Measurements from ENCODE around the gene ACVRL1. TPM values are rescaled to one million over a fixed set of nuclear protein-coding genes. Genes with fewer than 3 reads are reported as not detected.

Gene ACVRL1
- total RNA-seq, 3 donors from 2014 or later (not counting 1 experiment from before 2014, with no cell fraction given) = 0.57 TPM; not detected in 2

DNA sequence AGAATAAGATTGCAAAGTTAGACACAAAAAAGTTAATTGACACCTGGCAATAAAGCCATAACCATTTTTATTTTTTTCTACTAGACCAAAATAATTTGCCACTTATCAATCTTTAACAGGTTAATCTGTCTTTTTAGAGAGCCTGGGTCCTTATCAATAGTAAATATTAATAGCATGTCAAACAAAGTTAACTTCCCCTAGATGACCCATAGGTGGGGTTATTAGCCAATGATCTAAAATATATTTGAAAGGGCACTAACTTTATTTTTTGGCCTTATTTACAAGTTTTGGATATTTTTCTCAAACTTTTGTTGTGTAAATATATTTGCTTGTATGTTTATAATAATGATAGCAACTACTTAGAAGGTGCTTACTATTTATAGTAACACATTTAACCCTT, 15.5 kb upstream of the ACVRL1 start:
- Histone ChIP-seq H3K4me3 (ENCODE audit: low read length) (no peak overlapping the region), H3K27me3 (ENCODE audit: control insufficient read depth, insufficient read depth, low read length) (no peaks in the 10 kb centered on the region), H3K4me1 (ENCODE audit: control insufficient read depth, insufficient read depth, low read length) (peaks cover 6% of the 10 kb centered on the region), H3K36me3 (ENCODE audit: control insufficient read depth, insufficient read depth, low read length) (no peaks in the 10 kb centered on the region), H3K9me3 (ENCODE audit: control insufficient read depth, insufficient read depth, low read length) (no peaks in the 10 kb centered on the region), H3K27ac (ENCODE audit: low read length) (no peak overlapping the region)
- H3K4me3 Mint-ChIP-seq = no peak overlapping the region
- no peaks in the 10 kb centered on the region for H3K36me3 Mint-ChIP-seq
- DNase-seq (no peak), ATAC-seq (no peak)
- no peaks in the 10 kb centered on the region for H3K9me3 Mint-ChIP-seq
- peak; percentile 17 for TF ChIP-seq CTCF (IDR thresholded peaks at IDR 0.05)
- H3K27ac Mint-ChIP-seq = no peak overlapping the region
- intact Hi-C loops (cut with micrococcal nuclease) = no loop called here
- peaks cover 0 to 5% of the 10 kb centered on the region in 2 donors for H3K4me1 Mint-ChIP-seq
- H3K27me3 Mint-ChIP-seq (ENCODE audit: low read depth in 2 of 2) = peaks cover 0 to 3% of the 10 kb centered on the region in 2 donors

DNA sequence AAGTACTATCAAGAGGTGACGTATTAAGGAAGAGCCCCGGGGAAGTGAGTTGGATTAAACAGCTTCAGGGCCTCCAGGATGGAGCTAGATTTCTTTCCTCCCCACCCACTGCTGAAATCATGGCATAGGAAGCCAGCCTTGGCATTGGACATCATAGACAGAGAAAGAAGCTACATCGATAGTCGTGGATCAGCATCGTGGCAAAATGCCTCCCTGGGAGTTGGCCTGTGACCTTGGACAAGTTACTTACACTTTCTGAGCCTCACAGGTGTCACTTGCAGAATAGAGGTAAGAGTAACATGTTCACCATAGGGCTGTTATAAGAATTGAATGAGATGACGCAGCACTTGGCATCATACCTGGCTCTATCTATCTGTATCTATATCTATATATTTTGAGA, 13.5 kb upstream of the ACVRL1 start:
- Histone ChIP-seq H3K9me3 (ENCODE audit: control insufficient read depth, insufficient read depth, low read length) (no peaks in the 10 kb centered on the region), H3K4me1 (ENCODE audit: control insufficient read depth, insufficient read depth, low read length) (no peaks in the 10 kb centered on the region), H3K36me3 (ENCODE audit: control insufficient read depth, insufficient read depth, low read length) (no peaks in the 10 kb centered on the region), H3K27ac (ENCODE audit: low read length) (no peak overlapping the region), H3K27me3 (ENCODE audit: control insufficient read depth, insufficient read depth, low read length) (no peaks in the 10 kb centered on the region), H3K4me3 (ENCODE audit: low read length) (no peak overlapping the region)
- DNase-seq = no peak
- 96% methylated on average over 4 of the region's 6 CpGs for whole genome bisulfite sequencing (ENCODE audit: insufficient coverage)
- no peak overlapping the region for H3K27ac Mint-ChIP-seq
- no peaks in the 10 kb centered on the region for H3K36me3 Mint-ChIP-seq
- H3K27me3 Mint-ChIP-seq (ENCODE audit: low read depth in 2 of 2) = peaks cover 0 to 6% of the 10 kb centered on the region in 2 donors
- intact Hi-C loops (cut with micrococcal nuclease) = no loop called here
- no peak for TF ChIP-seq CTCF (IDR thresholded peaks at IDR 0.05)
- ATAC-seq = no peak
- no peak overlapping the region for H3K4me3 Mint-ChIP-seq
- H3K9me3 Mint-ChIP-seq = no peaks in the 10 kb centered on the region
- peaks cover 0 to 5% of the 10 kb centered on the region in 2 donors for H3K4me1 Mint-ChIP-seq

DNA sequence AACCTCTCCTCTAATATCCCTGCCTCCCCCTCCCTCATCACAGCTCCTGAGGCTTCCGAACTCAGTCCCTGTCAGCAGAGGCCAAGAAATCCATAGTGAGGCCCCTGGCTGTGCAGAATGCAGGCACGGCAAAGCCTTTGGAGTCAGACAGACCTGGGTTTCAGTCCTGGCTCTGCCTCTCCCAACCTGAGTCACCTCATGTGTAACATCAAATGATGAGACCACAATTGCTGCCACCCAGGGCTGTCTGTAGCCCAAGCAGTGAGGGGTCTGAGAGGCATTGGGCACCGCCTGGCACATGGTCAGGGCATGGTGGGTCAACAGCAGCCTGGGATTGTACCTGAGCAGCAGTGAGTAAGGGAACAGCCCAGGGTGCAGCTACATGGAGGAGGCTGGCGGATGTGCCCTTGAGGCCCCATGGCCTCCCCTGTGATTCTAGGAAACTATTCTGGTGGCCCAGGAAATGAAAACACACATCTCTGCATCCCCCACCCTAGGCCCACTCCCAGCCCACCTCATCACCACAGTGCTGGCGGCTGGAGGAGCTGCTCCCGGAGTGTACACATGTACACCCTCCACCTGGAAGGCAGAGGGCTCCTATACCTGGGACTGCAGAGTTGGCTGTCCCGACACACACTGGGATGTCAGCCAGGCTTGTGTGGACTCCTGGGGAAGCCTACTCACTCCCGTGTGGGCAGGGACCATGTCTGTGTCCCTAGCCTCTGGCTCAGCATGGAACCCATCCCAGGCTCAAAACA, 11.7 kb upstream of the ACVRL1 start:
- DNase-seq (no peak), ATAC-seq (no peak)
- Mint-ChIP-seq H3K4me3 (no peak overlapping the region), H3K27me3 (ENCODE audit: low read depth in 2 of 2) (peaks cover 0 to 6% of the 10 kb centered on the region in 2 donors), H3K36me3 (no peaks in the 10 kb centered on the region), H3K4me1 (peaks cover 0 to 5% of the 10 kb centered on the region in 2 donors), H3K9me3 (no peaks in the 10 kb centered on the region), H3K27ac (no peak overlapping the region)
- no peak overlapping the region for H3K4me3 ChIP-seq (ENCODE audit: low read length)
- no peaks in the 10 kb centered on the region for H3K36me3 ChIP-seq (ENCODE audit: control insufficient read depth, insufficient read depth, low read length)
- TF ChIP-seq CTCF (IDR thresholded peaks at IDR 0.05) = no peak
- no peak overlapping the region for H3K27ac ChIP-seq (ENCODE audit: low read length)
- intact Hi-C loops (cut with micrococcal nuclease) = no loop called here
- H3K4me1 ChIP-seq (ENCODE audit: control insufficient read depth, insufficient read depth, low read length) = no peaks in the 10 kb centered on the region
- H3K9me3 ChIP-seq (ENCODE audit: control insufficient read depth, insufficient read depth, low read length) = no peaks in the 10 kb centered on the region
- WGBS (ENCODE audit: insufficient coverage) = 89% methylated on average over 8 of the region's 8 CpGs
- no peaks in the 10 kb centered on the region for H3K27me3 ChIP-seq (ENCODE audit: control insufficient read depth, insufficient read depth, low read length)

GRCh38 chr12:51896236-51896635, 11.1 kb upstream of the ACVRL1 start:
- intact Hi-C loops (cut with micrococcal nuclease) = no loop called here
- no peak overlapping the region for H3K27ac ChIP-seq (ENCODE audit: low read length)
- H3K27ac Mint-ChIP-seq = no peak overlapping the region

More at GRCh38 chr12:51896236-51896635, 11.1 kb upstream of the ACVRL1 start:
- Mint-ChIP-seq H3K4me1 (peaks cover 0 to 5% of the 10 kb centered on the region in 2 donors), H3K4me3 (no peak overlapping the region), H3K36me3 (no peaks in the 10 kb centered on the region), H3K9me3 (no peaks in the 10 kb centered on the region), H3K27me3 (ENCODE audit: low read depth in 2 of 2) (peaks cover 0 to 6% of the 10 kb centered on the region in 2 donors)
- no peaks in the 10 kb centered on the region for H3K27me3 ChIP-seq (ENCODE audit: control insufficient read depth, insufficient read depth, low read length)
- DNase-seq (no peak), ATAC-seq (no peak)
- TF ChIP-seq CTCF (IDR thresholded peaks at IDR 0.05) = no peak
- H3K9me3 ChIP-seq (ENCODE audit: control insufficient read depth, insufficient read depth, low read length) = no peaks in the 10 kb centered on the region
- H3K36me3 ChIP-seq (ENCODE audit: control insufficient read depth, insufficient read depth, low read length) = no peaks in the 10 kb centered on the region
- no peak overlapping the region for H3K4me3 ChIP-seq (ENCODE audit: low read length)
- 40% methylated on average over 3 of the region's 3 CpGs for WGBS (ENCODE audit: insufficient coverage)
- H3K4me1 ChIP-seq (ENCODE audit: control insufficient read depth, insufficient read depth, low read length) = no peaks in the 10 kb centered on the region
